Measurements from ENCODE around the gene PPP1R14C. TPM values are rescaled to one million over a fixed set of nuclear protein-coding genes. Genes with fewer than 3 reads are reported as not detected.

PPP1R14C gene
- total RNA-seq, 1 experiment from 2014 or later: 4.6 TPM

DNA sequence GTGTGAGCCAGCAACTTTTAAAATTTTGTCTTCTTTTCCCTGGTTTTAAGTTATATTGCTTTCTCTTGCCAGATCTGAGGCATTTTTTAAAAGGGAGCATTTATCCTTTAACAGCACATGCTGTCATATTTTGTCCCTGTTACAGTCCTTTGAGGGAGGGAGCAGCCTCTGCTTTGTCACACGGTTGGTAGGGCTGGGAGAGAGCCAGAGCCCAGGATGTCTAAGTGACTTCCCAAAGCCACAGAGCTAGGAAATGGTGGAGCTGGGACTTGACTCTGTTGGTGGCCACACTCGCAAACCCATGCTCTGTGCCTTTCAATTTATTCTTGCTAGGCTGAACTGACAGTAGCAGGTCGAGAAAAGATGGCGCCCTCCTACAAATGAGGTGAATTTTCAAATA, 145.6 kb downstream of the PPP1R14C start:
- CTCF ChIA-PET: no interaction called here
- Histone ChIP-seq H3K9me3 (ENCODE audit: low read depth, low read length, poor library complexity, severe bottlenecking) (no peaks in the 10 kb centered on the region), H3K4me3 (ENCODE audit: low read depth, low read length, poor library complexity, severe bottlenecking) (no peak overlapping the region), H3K27ac (ENCODE audit: low read depth, low read length, poor library complexity, severe bottlenecking) (no peak overlapping the region), H3K36me3 (ENCODE audit: insufficient read depth, low read length, poor library complexity, severe bottlenecking) (no peaks in the 10 kb centered on the region), H3K4me1 (ENCODE audit: insufficient read depth, low read length, poor library complexity, severe bottlenecking) (no peaks in the 10 kb centered on the region), H3K27me3 (replicated peaks; ENCODE audit: insufficient read depth, low read depth, low read length, poor library complexity) (no peaks in the 10 kb centered on the region)
- no peak for TF ChIP-seq EZH2 (IDR thresholded peaks at IDR 0.05; ENCODE audit: borderline replicate concordance, low read depth, low read length, poor library complexity, severe bottlenecking)
- TF ChIP-seq, protein P1, sequence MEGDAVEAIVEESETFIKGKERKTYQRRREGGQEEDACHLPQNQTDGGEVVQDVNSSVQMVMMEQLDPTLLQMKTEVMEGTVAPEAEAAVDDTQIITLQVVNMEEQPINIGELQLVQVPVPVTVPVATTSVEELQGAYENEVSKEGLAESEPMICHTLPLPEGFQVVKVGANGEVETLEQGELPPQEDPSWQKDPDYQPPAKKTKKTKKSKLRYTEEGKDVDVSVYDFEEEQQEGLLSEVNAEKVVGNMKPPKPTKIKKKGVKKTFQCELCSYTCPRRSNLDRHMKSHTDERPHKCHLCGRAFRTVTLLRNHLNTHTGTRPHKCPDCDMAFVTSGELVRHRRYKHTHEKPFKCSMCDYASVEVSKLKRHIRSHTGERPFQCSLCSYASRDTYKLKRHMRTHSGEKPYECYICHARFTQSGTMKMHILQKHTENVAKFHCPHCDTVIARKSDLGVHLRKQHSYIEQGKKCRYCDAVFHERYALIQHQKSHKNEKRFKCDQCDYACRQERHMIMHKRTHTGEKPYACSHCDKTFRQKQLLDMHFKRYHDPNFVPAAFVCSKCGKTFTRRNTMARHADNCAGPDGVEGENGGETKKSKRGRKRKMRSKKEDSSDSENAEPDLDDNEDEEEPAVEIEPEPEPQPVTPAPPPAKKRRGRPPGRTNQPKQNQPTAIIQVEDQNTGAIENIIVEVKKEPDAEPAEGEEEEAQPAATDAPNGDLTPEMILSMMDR (conservative IDR thresholded peaks at IDR 0.05; ENCODE audit: low read depth, low read length): no peak
- POLR2A ChIA-PET (ENCODE audit: low non-redundant PET): no interaction called here
- BruUV-seq (replicated peaks): no TSS peak
- DNase-seq (ENCODE audit: low spot score): no peak
- intact Hi-C loops (cut with micrococcal nuclease; ENCODE audit: unreplicated experiment): no loop called here

DNA sequence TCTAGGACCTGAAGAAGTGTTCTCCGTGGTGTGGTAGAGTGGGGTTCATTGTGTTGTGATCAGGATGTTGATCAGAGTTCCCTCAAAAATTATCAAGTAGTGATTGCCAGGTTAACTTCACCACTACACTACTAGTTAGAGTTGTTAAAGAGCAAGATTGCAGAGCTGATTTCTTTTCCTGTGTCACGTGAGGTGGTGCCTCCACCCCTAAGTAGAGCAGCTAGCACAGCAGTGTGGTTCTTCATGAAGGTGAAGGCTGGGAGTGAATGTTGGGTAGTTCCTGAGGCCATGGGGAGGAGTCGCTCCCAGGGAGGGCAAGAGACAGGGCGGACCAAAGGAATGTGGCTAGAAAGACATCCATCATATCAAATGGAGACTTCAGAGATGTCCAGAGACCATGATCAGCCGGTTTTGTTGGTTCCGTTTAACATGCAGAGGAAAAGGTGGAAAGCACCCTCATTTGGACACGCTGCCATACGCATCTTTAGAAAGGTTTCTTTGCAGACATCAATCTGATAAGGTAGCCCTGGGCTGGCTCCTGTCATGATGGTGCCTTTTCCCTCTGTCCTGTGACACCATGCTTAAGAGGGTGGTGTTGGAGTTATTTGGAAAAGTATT, 146.7 kb downstream of the PPP1R14C start:
- ChIA-PET POLR2A (ENCODE audit: low non-redundant PET) (no interaction called here), CTCF (no interaction called here)
- BruUV-seq (replicated peaks): no TSS peak
- no peaks in the 10 kb centered on the region for H3K9me3 ChIP-seq (ENCODE audit: low read depth, low read length, poor library complexity, severe bottlenecking)
- no peaks in the 10 kb centered on the region for H3K4me1 ChIP-seq (ENCODE audit: insufficient read depth, low read length, poor library complexity, severe bottlenecking)
- no peak overlapping the region for H3K27ac ChIP-seq (ENCODE audit: low read depth, low read length, poor library complexity, severe bottlenecking)
- H3K4me3 ChIP-seq (ENCODE audit: low read depth, low read length, poor library complexity, severe bottlenecking): no peak overlapping the region
- TF ChIP-seq, protein P1 (conservative IDR thresholded peaks at IDR 0.05; ENCODE audit: low read depth, low read length): no peak
- no peak for TF ChIP-seq EZH2 (IDR thresholded peaks at IDR 0.05; ENCODE audit: borderline replicate concordance, low read depth, low read length, poor library complexity, severe bottlenecking)
- no peaks in the 10 kb centered on the region for H3K27me3 ChIP-seq (replicated peaks; ENCODE audit: insufficient read depth, low read depth, low read length, poor library complexity)
- intact Hi-C loops (cut with micrococcal nuclease; ENCODE audit: unreplicated experiment): no loop called here
- H3K36me3 ChIP-seq (ENCODE audit: insufficient read depth, low read length, poor library complexity, severe bottlenecking): no peaks in the 10 kb centered on the region
- no peak for DNase-seq (ENCODE audit: low spot score)

DNA sequence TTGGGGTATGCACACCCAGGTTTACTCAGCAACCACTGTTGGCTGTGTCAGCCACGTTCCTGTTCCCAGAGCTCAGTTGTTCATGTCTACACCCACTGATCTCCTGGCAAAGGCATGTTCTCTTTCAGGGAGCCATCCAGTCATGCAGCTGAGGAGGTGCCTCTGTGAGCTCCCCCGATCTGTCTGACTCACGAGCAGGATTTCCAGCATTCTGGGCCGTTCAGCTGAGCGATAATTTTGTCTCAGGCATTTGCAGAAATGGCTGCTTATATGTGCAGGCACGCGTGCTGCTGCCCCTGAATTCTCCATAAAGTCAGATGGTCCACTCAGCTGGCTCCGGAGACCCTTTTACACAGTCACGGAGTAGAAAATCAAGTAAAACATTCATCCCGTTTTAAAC, 147.6 kb downstream of the PPP1R14C start:
- intact Hi-C loops (cut with micrococcal nuclease; ENCODE audit: unreplicated experiment): no loop called here
- H3K36me3 ChIP-seq (ENCODE audit: insufficient read depth, low read length, poor library complexity, severe bottlenecking): no peaks in the 10 kb centered on the region
- no peaks in the 10 kb centered on the region for H3K9me3 ChIP-seq (ENCODE audit: low read depth, low read length, poor library complexity, severe bottlenecking)
- CTCF ChIA-PET: no interaction called here
- no peaks in the 10 kb centered on the region for H3K27me3 ChIP-seq (replicated peaks; ENCODE audit: insufficient read depth, low read depth, low read length, poor library complexity)
- no peaks in the 10 kb centered on the region for H3K4me1 ChIP-seq (ENCODE audit: insufficient read depth, low read length, poor library complexity, severe bottlenecking)
- H3K4me3 ChIP-seq (ENCODE audit: low read depth, low read length, poor library complexity, severe bottlenecking): no peak overlapping the region
- no peak for DNase-seq (ENCODE audit: low spot score)
- BruUV-seq (replicated peaks): no TSS peak
- no peak overlapping the region for H3K27ac ChIP-seq (ENCODE audit: low read depth, low read length, poor library complexity, severe bottlenecking)
- TF ChIP-seq, protein P1 (conservative IDR thresholded peaks at IDR 0.05; ENCODE audit: low read depth, low read length): no peak
- TF ChIP-seq EZH2 (IDR thresholded peaks at IDR 0.05; ENCODE audit: borderline replicate concordance, low read depth, low read length, poor library complexity, severe bottlenecking): no peak
- POLR2A ChIA-PET (ENCODE audit: low non-redundant PET): no interaction called here

Data from A673 (cell line).